ENCODE data around the gene WDR91. TPM values are rescaled to one million over a fixed set of nuclear protein-coding genes. Genes with fewer than 3 reads are reported as not detected.
"Not testable (repeated sequence)": the region's sequence is repeated elsewhere in the genome, so short reads cannot be mapped to it uniquely, and the experiment has no call there.

Gene WDR91
- total RNA-seq, 3 donors from 2014 or later: 6.4 to 15.4 (median 10.1) TPM

DNA sequence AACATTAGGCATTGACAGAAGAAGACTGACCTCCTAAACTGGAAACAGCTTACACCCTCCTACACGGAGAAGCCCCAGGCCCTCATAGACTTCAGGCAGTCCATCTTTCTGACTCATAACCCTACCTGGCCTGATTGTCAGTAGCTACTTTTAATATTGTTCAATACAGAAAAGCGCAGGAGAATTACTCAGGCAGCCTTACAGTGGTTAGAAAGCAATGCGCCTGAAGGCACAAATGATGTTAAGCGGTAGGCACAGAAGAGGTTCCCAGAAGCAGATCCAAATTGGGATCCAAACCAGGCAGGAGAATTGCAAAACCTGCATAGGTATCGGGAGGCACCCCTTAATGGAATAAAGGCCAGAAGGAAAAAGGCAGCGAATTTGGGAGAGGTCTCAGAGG, 35.4 kb downstream of the WDR91 start:
- ATAC-seq (no peak), DNase-seq (no peak)
- TF ChIP-seq, protein P1, sequence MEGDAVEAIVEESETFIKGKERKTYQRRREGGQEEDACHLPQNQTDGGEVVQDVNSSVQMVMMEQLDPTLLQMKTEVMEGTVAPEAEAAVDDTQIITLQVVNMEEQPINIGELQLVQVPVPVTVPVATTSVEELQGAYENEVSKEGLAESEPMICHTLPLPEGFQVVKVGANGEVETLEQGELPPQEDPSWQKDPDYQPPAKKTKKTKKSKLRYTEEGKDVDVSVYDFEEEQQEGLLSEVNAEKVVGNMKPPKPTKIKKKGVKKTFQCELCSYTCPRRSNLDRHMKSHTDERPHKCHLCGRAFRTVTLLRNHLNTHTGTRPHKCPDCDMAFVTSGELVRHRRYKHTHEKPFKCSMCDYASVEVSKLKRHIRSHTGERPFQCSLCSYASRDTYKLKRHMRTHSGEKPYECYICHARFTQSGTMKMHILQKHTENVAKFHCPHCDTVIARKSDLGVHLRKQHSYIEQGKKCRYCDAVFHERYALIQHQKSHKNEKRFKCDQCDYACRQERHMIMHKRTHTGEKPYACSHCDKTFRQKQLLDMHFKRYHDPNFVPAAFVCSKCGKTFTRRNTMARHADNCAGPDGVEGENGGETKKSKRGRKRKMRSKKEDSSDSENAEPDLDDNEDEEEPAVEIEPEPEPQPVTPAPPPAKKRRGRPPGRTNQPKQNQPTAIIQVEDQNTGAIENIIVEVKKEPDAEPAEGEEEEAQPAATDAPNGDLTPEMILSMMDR (IDR thresholded peaks at IDR 0.05): no peak
- Histone ChIP-seq H3K4me1 (ENCODE audit: low read depth) (no peaks in the 10 kb centered on the region), H3K9me3 (peaks cover 13% of the 10 kb centered on the region), H3K36me3 (ENCODE audit: low read depth) (no peaks in the 10 kb centered on the region), H3K4me3 (no peak overlapping the region)
- intact Hi-C loops (cut with DNase I, micrococcal nuclease): no loop called here

DNA sequence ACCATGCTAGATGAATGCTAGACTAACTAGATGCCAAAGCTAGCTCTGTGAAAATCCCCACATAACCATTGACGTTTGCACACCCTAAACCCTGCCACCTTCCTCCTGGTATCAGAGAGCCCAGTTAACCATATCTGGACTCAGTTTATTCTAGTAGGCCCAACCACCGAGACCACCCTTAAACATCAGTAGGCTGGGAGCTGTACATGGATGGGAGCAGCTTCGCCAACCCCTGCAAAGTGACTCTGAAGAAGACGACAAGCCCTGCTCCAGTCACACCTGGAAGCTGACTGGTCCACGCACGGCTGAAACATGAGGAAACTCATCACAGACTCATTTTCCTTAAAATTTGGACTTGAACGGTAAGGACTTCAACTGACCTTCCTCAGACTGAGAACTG, 36.4 kb downstream of the WDR91 start:
- H3K36me3 ChIP-seq (ENCODE audit: low read depth): no peaks in the 10 kb centered on the region
- no peaks in the 10 kb centered on the region for H3K4me1 ChIP-seq (ENCODE audit: low read depth)
- intact Hi-C loops (cut with DNase I, micrococcal nuclease): no loop called here
- DNase-seq (no peak), ATAC-seq (no peak)
- H3K4me3 ChIP-seq: no peak overlapping the region
- TF ChIP-seq, protein P1 (IDR thresholded peaks at IDR 0.05): no peak
- peaks cover 3% of the 10 kb centered on the region for H3K9me3 ChIP-seq

DNA sequence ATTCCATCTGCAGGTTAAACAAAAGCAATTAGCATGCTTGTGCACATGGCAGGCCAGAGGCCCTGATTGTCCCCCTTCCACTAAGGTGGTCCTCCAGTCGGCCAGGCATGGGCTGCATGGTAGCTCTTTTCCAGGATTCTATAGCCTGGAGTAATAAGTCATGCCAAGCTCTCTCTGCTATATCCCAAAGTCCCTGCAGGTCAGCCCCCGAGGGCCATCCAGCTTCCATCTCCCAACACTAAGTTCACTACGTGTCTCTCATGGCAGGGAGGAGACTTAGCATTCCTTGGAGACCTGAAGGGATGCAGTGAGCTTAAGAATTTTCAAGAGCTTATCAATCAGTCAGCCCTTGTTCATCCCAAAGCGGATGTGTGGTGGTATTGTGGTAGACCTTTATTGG, 37.4 kb downstream of the WDR91 start:
- intact Hi-C loops (cut with DNase I, micrococcal nuclease); H3K9me3 ChIP-seq; H3K36me3 ChIP-seq (ENCODE audit: low read depth); ATAC-seq; H3K4me1 ChIP-seq (ENCODE audit: low read depth); H3K4me3 ChIP-seq; DNase-seq: not testable (repeated sequence)

DNA sequence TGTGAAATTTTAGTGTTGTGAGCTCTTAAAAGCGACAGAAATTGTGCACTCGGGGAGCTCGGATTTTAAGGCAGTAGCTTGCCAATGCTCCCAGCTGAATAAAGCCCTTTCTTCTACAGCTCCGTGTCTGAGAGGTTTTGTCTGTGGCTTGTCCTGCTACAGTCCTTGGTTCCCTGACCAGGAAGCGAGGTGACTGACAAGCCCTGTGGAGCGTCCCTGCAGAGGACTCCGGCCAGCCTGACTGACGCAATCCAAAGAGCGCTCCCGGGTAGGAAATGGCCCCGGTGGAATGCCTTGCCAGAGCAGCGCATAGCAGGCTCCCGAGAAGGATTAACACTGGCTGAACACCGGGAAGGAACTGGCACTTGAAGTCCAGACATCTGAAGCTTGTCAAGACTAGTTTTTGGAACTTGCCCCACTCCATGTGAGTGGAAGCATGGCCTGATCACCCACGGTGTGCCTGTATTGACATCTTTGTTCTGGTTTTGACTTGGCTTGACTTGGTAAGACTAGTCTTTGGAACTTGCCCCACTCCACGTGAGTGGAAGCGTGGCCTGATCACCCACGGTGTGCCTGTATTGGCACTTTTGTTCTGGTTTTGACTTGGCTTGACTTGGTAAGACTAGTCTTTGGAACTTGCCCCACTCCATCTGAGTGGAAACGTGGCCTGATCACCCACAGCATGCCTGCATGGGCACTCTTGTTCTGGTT, 39.6 kb downstream of the WDR91 start:
- H3K36me3 ChIP-seq (ENCODE audit: low read depth); H3K4me3 ChIP-seq; H3K9me3 ChIP-seq; ATAC-seq; intact Hi-C loops (cut with DNase I, micrococcal nuclease): not testable (repeated sequence)
- H3K4me1 ChIP-seq (ENCODE audit: low read depth): peaks cover 16% of the 10 kb centered on the region
- DNase-seq: peak in 1 of 3 donors; percentile 32

DNA sequence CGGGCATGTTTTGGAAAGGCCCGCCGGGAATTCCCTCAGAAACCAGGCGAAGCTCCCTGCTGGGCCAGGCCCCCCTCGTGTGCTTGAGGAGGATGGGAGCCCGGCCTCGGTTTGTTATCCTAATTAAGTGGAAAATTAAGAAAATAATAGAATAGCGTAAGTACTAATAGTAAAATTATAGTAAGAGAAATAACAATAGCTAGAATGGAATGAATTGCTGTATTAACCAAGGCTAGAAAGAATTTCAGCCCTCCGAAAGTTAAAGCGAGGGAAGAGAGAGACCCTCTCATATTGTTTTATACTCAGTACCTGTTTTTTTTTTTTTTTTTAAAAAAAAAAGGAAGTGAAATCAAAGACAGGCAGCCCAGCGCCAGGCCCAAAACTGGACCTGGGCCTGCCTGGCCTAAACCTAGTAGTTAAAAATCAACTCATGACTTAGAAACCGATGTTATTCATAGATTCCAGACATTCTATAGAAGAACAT, 40.3 kb downstream of the WDR91 start:
- Histone ChIP-seq H3K4me3 (peak overlapping the region; percentile 93), H3K4me1 (ENCODE audit: low read depth) (peaks cover 16% of the 10 kb centered on the region)
- H3K36me3 ChIP-seq (ENCODE audit: low read depth); DNase-seq; intact Hi-C loops (cut with DNase I, micrococcal nuclease); ATAC-seq; H3K9me3 ChIP-seq: not testable (repeated sequence)

DNA sequence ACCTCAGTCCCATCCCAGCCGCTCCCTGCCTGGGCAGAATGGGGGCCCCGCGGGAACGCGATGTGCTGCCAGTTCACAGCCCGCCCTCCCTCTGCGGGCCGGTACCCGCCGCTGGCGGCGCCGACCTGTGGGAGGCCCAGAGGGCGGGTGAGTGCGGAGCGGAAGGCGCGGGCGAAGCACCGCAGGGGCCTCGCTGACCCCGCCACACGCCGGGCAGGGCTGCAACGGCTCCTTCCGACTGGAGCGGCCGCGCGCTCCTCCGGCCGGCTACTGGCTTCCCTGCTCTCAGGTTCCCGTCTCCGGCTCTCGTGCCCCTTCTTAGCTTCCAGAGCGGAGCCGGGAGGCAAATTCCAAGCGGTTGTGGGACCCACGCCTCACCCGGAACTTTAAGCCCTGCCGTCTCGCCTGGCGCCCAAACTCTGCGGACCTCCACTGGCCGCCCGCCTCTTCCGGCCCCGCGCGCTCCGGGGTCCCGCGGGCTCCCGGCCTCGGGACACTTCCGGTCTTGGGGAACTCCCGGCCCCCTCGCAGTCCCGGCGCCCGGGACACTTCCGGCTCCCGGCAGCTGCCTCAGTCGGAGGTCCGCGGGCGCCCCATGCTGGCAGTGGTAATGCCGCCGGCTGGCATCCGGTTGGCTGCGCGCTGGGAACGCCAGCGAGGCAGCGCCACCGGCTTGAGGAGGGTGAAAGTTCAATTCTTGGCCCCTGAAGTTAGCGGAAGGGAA, 40.9 kb downstream of the WDR91 start, which contains the start of gene CYREN:
TSS of gene CYREN (minus strand) at position 434 of the 724 bp plus-strand sequence. CDS start 1,785 bp downstream, outside the sequence.
- TF ChIP-seq, protein P1 (IDR thresholded peaks at IDR 0.05): peak; percentile 68
- H3K9me3 ChIP-seq: no peaks in the 10 kb centered on the region
- peak; percentile 96 for ATAC-seq
- intact Hi-C loops (cut with DNase I, micrococcal nuclease): no loop called here
- peak within 1 kb of the TSS; percentile 93 for H3K4me3 ChIP-seq
- H3K36me3 ChIP-seq (ENCODE audit: low read depth): peaks cover 3% of the 10 kb centered on the region
- peaks cover 16% of the 10 kb centered on the region for H3K4me1 ChIP-seq (ENCODE audit: low read depth)
- DNase-seq: peak; percentile 97 to 98 (median 98)

DNA sequence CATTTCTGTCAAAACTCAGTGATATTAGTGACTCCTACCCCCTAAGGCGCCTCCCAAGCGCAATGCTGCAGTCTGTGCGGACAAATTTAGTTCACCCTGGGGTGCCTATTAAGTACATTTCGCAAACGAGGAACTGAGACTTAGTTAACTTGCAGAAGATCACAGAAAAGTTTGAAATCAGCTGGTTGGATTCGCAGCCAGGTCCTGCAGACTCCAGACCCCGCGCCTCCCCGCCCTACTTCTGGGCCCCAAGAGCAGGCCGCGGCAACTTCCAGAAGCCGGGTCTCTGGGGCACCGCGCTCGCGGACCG, 41.4 kb downstream of the WDR91 start:
- Histone ChIP-seq H3K4me3 (peak overlapping the region; percentile 93), H3K4me1 (ENCODE audit: low read depth) (peaks cover 16% of the 10 kb centered on the region), H3K9me3 (no peaks in the 10 kb centered on the region), H3K36me3 (ENCODE audit: low read depth) (peaks cover 3% of the 10 kb centered on the region)
- TF ChIP-seq, protein P1 (IDR thresholded peaks at IDR 0.05): no peak
- intact Hi-C loops (cut with DNase I, micrococcal nuclease): loop anchor here in 1 of 2 donors (10.0 kb wide), 1 partner anchor 205 kb away; no protein-coding TSS in a partner anchor
- DNase-seq (no peak), ATAC-seq (no peak)
